GM12878 (cell line): ENCODE measurements around the gene TJP1.

Experiments used
- DPF2 ChIP-seq: fragments of 450-650 bp; IDR thresholded peaks from 2 replicates; pipeline ENCODE4 v1.6.1; 2017; ENCODE audit warnings: mild to moderate bottlenecking
- E2F8 ChIP-seq: fragments of 450-650 bp; IDR thresholded peaks from 2 replicates; pipeline ENCODE4 v1.6.1; 2018; ENCODE audit warnings: mild to moderate bottlenecking, low read depth, moderate library complexity; ENCODE audit not compliant: partially characterized antibody
- EP300 ChIP-seq, 2 experiments: fragments of 150-350 bp in 1 of 2; IDR thresholded peaks; 2 replicates each; pipeline ENCODE4 v1.6.1; 2011 to 2012; ENCODE audit warnings: low read depth in 2 of 2, low read length in 2 of 2, borderline replicate concordance in 1 of 2, improper control_type of control experiment in 1 of 2, inconsistent platforms in 1 of 2; ENCODE audit not compliant: control insufficient read depth in 1 of 2
- GABPA ChIP-seq: IDR thresholded peaks from 2 replicates; pipeline ENCODE4 v1.6.1; 2014; ENCODE audit warnings: antibody characterized with exemption, low read depth, mild to moderate bottlenecking, inconsistent platforms
- GATAD2B ChIP-seq: fragments of 450-650 bp; conservative IDR thresholded peaks from 2 replicates; pipeline ENCODE4 v1.6.1; 2017; ENCODE audit warnings: low read depth, mild to moderate bottlenecking, moderate library complexity
- IRF3 ChIP-seq: fragments of 450-650 bp; IDR thresholded peaks from 2 replicates; pipeline ENCODE4 v1.6.1; 2014; ENCODE audit warnings: mild to moderate bottlenecking
- JUND ChIP-seq: IDR thresholded peaks from 2 replicates; pipeline ENCODE4 v1.6.1; 2012; ENCODE audit warnings: low read depth, mild to moderate bottlenecking, low read length, improper control_type of control experiment, moderate library complexity
- KLF5 ChIP-seq: fragments of 450-650 bp; IDR thresholded peaks from 2 replicates; pipeline ENCODE4 v1.6.1; 2014; ENCODE audit warnings: mild to moderate bottlenecking; ENCODE audit not compliant: partially characterized antibody
- NR2C2 ChIP-seq: IDR thresholded peaks from 2 replicates; pipeline ENCODE4 v1.6.1; 2011; ENCODE audit warnings: borderline replicate concordance, low read depth; ENCODE audit not compliant: control insufficient read depth, insufficient read length
- POLR2AphosphoS5 ChIP-seq: IDR thresholded peaks from 2 replicates; pipeline ENCODE4 v1.6.1; 2011; ENCODE audit warnings: mild to moderate bottlenecking, low read length, inconsistent platforms
- TAF1 ChIP-seq: IDR thresholded peaks from 2 replicates; pipeline ENCODE4 v1.6.1; 2011; ENCODE audit warnings: mild to moderate bottlenecking, low read depth, low read length, borderline replicate concordance
- TF ChIP-seq, protein P1 (sequence below), 3 experiments: IDR thresholded peaks in 2 of 3; conservative IDR thresholded peaks in 1 of 3; 2 replicates each; pipeline ENCODE4 v1.5.1; 2011; ENCODE audit warnings: low read depth in 3 of 3, low read length in 3 of 3, mild to moderate bottlenecking in 3 of 3, control low read depth in 2 of 3, moderate library complexity in 2 of 3, inconsistent platforms in 1 of 3, mixed read lengths in 1 of 3; ENCODE audit not compliant: control insufficient read depth in 2 of 3, insufficient read depth in 1 of 3; ENCODE audit errors: extremely low read depth in 1 of 3
- TF ChIP-seq, protein P2 (sequence below): fragments of 450-650 bp; IDR thresholded peaks from 2 replicates; pipeline ENCODE4 v1.6.1; 2017; ENCODE audit warnings: antibody characterized with exemption, mild to moderate bottlenecking, moderate library complexity
- TF ChIP-seq, protein P3 (sequence below): IDR thresholded peaks from 2 replicates; pipeline ENCODE4 v1.6.1; 2012; ENCODE audit warnings: low read depth, low read length, improper control_type of control experiment

DNA sequence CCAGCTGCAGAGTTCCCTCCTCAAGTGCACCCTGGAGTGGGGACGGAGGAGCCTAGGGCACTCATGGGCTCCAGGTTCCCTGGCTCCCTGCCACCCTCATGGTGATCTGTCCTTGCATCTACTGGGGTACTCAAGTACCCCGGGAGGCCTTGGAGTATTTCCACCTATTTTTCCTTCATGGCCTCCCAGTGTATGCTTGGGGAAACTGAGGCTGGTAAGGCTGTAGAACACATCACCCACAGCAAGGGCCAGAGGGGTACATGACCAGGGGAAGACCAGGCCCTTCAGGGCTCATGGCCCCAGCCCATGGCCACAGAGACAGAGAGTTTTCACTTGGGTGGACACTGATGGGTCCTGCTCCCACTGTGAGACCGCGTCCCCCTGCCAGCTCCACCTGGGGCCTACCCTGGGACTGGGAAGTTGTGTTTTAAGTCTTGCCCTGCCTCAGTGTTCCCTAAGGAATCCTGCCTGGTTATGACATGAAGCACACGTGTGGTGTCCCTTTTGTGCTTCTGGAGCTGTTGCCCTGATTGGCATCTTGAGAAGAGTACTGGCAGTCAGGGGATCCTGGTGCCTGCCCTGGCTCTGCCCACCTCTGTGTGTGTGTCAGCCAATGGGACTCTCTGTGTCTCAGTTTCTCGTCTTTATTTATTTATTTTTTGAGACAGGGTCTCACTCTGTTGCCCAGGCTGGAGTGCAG lies 132.8 kb downstream of the TJP1 start:
- TF ChIP-seq TAF1: no peak
- no peak for TF ChIP-seq DPF2
- TF ChIP-seq, protein P1, sequence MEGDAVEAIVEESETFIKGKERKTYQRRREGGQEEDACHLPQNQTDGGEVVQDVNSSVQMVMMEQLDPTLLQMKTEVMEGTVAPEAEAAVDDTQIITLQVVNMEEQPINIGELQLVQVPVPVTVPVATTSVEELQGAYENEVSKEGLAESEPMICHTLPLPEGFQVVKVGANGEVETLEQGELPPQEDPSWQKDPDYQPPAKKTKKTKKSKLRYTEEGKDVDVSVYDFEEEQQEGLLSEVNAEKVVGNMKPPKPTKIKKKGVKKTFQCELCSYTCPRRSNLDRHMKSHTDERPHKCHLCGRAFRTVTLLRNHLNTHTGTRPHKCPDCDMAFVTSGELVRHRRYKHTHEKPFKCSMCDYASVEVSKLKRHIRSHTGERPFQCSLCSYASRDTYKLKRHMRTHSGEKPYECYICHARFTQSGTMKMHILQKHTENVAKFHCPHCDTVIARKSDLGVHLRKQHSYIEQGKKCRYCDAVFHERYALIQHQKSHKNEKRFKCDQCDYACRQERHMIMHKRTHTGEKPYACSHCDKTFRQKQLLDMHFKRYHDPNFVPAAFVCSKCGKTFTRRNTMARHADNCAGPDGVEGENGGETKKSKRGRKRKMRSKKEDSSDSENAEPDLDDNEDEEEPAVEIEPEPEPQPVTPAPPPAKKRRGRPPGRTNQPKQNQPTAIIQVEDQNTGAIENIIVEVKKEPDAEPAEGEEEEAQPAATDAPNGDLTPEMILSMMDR (IDR thresholded peaks at IDR 0.05 in 2 of 3, conservative IDR thresholded peaks at IDR 0.05 in 1 of 3; ENCODE audit: control insufficient read depth in 2 of 3, extremely low read depth in 1 of 3, insufficient read depth in 1 of 3, low read depth in 3 of 3, low read length in 3 of 3): no peak
- TF ChIP-seq JUND: no peak
- TF ChIP-seq GABPA: no peak
- TF ChIP-seq NR2C2: no peak
- TF ChIP-seq POLR2AphosphoS5: no peak
- no peak for TF ChIP-seq IRF3
- TF ChIP-seq, protein P2, sequence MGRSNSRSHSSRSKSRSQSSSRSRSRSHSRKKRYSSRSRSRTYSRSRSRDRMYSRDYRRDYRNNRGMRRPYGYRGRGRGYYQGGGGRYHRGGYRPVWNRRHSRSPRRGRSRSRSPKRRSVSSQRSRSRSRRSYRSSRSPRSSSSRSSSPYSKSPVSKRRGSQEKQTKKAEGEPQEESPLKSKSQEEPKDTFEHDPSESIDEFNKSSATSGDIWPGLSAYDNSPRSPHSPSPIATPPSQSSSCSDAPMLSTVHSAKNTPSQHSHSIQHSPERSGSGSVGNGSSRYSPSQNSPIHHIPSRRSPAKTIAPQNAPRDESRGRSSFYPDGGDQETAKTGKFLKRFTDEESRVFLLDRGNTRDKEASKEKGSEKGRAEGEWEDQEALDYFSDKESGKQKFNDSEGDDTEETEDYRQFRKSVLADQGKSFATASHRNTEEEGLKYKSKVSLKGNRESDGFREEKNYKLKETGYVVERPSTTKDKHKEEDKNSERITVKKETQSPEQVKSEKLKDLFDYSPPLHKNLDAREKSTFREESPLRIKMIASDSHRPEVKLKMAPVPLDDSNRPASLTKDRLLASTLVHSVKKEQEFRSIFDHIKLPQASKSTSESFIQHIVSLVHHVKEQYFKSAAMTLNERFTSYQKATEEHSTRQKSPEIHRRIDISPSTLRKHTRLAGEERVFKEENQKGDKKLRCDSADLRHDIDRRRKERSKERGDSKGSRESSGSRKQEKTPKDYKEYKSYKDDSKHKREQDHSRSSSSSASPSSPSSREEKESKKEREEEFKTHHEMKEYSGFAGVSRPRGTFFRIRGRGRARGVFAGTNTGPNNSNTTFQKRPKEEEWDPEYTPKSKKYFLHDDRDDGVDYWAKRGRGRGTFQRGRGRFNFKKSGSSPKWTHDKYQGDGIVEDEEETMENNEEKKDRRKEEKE: no peak
- no peak for TF ChIP-seq E2F8
- TF ChIP-seq KLF5: no peak
- no peak for TF ChIP-seq EP300 (IDR thresholded peaks at IDR 0.05; ENCODE audit: borderline replicate concordance in 1 of 2, control insufficient read depth in 1 of 2, low read depth in 2 of 2, low read length in 2 of 2)
- TF ChIP-seq, protein P3, sequence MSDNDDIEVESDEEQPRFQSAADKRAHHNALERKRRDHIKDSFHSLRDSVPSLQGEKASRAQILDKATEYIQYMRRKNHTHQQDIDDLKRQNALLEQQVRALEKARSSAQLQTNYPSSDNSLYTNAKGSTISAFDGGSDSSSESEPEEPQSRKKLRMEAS: no peak
- TF ChIP-seq GATAD2B: no peak
